ENCODE results near the gene NCR1.
"Not testable (repeated sequence)": the region's sequence is repeated elsewhere in the genome, so short reads cannot be mapped to it uniquely, and the experiment has no call there.

The NCR1 gene

GRCh38 chr19:54905803-54906511 lies at the start of gene NCR1:
NCR1 (plus strand) TSS chr19:54906148; CDS start chr19:54906188, 40 bp downstream.
- no peak for DNase-seq (ENCODE audit: low spot score)

- DNase-seq (ENCODE audit: low spot score), result not testable (repeated sequence)
These were observed 47.5 kb upstream of the NCR1 start for GRCh38 chr19:54858476-54858875.

GRCh38 chr19:54859421-54859820 lies 46.5 kb upstream of the NCR1 start:
- not testable (repeated sequence) for DNase-seq (ENCODE audit: low spot score)

- DNase-seq (ENCODE audit: low spot score), result not testable (repeated sequence)
These were observed 42.5 kb upstream of the NCR1 start for GRCh38 chr19:54863459-54863858.

- no peak for DNase-seq (ENCODE audit: low spot score)
These were observed 34.3 kb upstream of the NCR1 start for GRCh38 chr19:54871696-54872095.

- no peak for DNase-seq (ENCODE audit: low spot score)
These were observed 32.0 kb upstream of the NCR1 start, which contains the start of gene FCAR for GRCh38 chr19:54873990-54874389. FCAR (plus strand) TSS chr19:54874235; CDS start chr19:54874290, 55 bp downstream.

GRCh38 chr19:54875506-54875905 lies 30.4 kb upstream of the NCR1 start:
- no peak for DNase-seq (ENCODE audit: low spot score)

GRCh38 chr19:54877471-54877870 lies 28.5 kb upstream of the NCR1 start:
- DNase-seq (ENCODE audit: low spot score), result no peak

GRCh38 chr19:54881884-54882283 lies 24.1 kb upstream of the NCR1 start:
- no peak for DNase-seq (ENCODE audit: low spot score)

- peak; percentile 39 for DNase-seq (ENCODE audit: low spot score)
These were observed 23.2 kb upstream of the NCR1 start for GRCh38 chr19:54882758-54883157.

- DNase-seq (ENCODE audit: low spot score), result no peak
These were observed 22.7 kb upstream of the NCR1 start for GRCh38 chr19:54883228-54883627.

GRCh38 chr19:54888239-54888638 lies 17.7 kb upstream of the NCR1 start:
- DNase-seq (ENCODE audit: low spot score), result no peak

GRCh38 chr19:54889566-54889965 lies 16.4 kb upstream of the NCR1 start:
- no peak for DNase-seq (ENCODE audit: low spot score)

- peak; percentile 64 for DNase-seq (ENCODE audit: low spot score)
These were observed 12.5 kb upstream of the NCR1 start for GRCh38 chr19:54893406-54893805.

- not testable (repeated sequence) for DNase-seq (ENCODE audit: low spot score)
These were observed 11.8 kb upstream of the NCR1 start for GRCh38 chr19:54894106-54894505.

GRCh38 chr19:54896036-54896435 lies 9.9 kb upstream of the NCR1 start:
- no peak for DNase-seq (ENCODE audit: low spot score)

GRCh38 chr19:54898685-54899084 lies 7.3 kb upstream of the NCR1 start:
- not testable (repeated sequence) for DNase-seq (ENCODE audit: low spot score)

GRCh38 chr19:54899646-54900045 lies 6.3 kb upstream of the NCR1 start:
- DNase-seq (ENCODE audit: low spot score), result not testable (repeated sequence)

- DNase-seq (ENCODE audit: low spot score), result not testable (repeated sequence)
These were observed 4.8 kb upstream of the NCR1 start for GRCh38 chr19:54901153-54901552.

- no peak for DNase-seq (ENCODE audit: low spot score)
These were observed 3.9 kb upstream of the NCR1 start for GRCh38 chr19:54902061-54902460.

GRCh38 chr19:54903303-54903702 lies 2.6 kb upstream of the NCR1 start:
- no peak for DNase-seq (ENCODE audit: low spot score)

- DNase-seq (ENCODE audit: low spot score), result not testable (repeated sequence)
These were observed 1.7 kb upstream of the NCR1 start for GRCh38 chr19:54904261-54904660.

- no peak for DNase-seq (ENCODE audit: low spot score)
These were observed 536 bp upstream of the NCR1 start for GRCh38 chr19:54905421-54905802.

- DNase-seq (ENCODE audit: low spot score), result no peak
These were observed 871 bp downstream of the NCR1 start for GRCh38 chr19:54906819-54907218.
